Activated gamma-delta T cell (primary cell): Measurements from ENCODE around the gene SUGCT.

Experiments
- DNase-seq: peaks from one replicate; lab custom pipeline; 2025; lab: John Stamatoyannopoulos, UW

SUGCT gene

DNA sequence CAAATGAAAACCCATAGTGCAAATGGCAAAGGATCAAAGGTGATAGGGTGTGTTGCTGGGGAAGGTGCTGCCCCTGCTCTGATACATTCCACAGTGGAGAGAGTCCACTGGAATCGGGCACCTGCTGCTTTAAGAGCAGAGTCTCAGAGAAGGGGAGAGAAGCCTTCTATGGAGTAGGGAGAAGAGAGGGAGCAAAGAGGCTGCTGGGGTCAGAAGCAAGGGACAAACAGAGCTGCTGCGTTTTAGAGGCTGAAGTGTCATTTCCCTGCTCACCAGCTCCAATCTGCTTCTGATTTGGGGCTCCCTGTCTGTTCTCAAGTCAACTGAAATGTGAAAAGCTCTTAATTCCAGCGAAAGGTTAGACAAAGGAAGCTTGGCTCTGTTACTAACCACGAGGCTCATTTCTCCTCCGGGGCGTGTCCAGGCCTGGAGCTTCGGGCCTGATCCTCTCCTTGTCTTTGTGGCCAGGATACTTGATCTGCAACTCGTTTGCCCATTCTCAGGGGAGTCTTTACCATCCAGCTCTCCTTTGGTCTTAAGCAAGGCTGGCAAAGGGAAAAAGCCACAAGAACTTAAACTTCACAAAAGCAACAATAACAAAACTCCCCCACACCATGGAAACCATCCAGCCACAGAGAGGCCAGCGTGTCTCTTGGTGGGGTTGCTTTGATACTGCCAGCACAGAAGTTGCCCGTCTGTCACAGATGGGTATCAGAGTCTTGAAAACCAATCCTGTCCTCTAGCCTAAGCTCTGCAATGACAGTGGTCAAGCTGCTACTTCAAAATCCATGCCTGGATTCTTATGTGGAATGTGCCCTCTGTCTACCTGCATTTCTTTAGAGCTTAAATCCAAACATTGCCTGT, 692.6 kb downstream of the SUGCT start:
- no peak for DNase-seq

GRCh38 chr7:40828686-40829600, 694.1 kb downstream of the SUGCT start:
- no peak for DNase-seq

- no peak for DNase-seq
Observed at GRCh38 chr7:40833191-40833887, 698.5 kb downstream of the SUGCT start.

GRCh38 chr7:40833888-40834234, 699.1 kb downstream of the SUGCT start:
- no peak for DNase-seq

GRCh38 chr7:40836218-40836617, 701.4 kb downstream of the SUGCT start:
- DNase-seq, result no peak

- DNase-seq, result no peak
Observed at GRCh38 chr7:40839881-40840280, 705.1 kb downstream of the SUGCT start.

GRCh38 chr7:40840990-40841389, 706.2 kb downstream of the SUGCT start:
- no peak for DNase-seq

- no peak for DNase-seq
Observed at GRCh38 chr7:40842641-40843040, 707.8 kb downstream of the SUGCT start.

GRCh38 chr7:40843338-40843985, 708.7 kb downstream of the SUGCT start:
- no peak for DNase-seq

- DNase-seq, result no peak
Observed at GRCh38 chr7:40845943-40846342, 711.1 kb downstream of the SUGCT start.

DNA sequence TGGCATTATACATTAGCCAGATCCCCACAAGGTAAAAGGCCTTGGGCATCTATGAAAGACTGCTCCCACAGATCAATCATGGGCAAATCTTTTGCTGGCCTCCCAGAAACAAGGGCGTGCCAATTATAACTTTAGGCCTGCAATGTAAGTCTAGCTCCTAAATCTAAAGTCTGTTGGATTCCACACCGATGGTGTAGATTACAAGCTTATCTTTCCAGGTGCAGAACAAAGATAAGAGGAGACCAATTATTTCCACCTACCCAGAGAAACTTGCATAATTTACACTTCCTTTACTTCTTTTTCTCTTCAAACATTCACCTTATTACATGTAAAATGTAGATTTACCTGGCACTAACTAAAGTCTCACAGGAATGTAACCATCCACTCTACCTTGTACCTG, 713.1 kb downstream of the SUGCT start:
- DNase-seq, result no peak

- DNase-seq, result no peak
Observed at GRCh38 chr7:40848541-40849221, 713.9 kb downstream of the SUGCT start.

- DNase-seq, result no peak
Observed at GRCh38 chr7:40850017-40850416, 715.2 kb downstream of the SUGCT start.

DNA sequence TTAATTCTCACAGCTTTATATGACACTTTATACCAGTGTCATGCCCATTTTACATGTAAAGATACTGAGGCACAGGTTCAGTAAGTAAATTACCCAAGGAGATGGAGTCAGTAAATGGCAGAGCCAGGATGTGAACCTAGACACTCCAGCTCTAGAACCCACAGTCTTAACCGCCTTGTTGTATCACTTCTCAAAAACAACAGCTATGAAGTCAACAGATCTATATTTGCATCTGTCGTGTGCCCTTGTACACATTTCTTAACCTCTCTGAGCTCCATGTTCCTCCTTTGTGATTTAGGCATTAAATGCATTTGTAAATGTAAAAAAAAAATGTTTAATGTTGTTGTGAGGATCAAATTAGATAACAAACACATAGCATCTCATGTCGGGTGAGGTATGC, 716.2 kb downstream of the SUGCT start:
- DNase-seq, result no peak

DNA sequence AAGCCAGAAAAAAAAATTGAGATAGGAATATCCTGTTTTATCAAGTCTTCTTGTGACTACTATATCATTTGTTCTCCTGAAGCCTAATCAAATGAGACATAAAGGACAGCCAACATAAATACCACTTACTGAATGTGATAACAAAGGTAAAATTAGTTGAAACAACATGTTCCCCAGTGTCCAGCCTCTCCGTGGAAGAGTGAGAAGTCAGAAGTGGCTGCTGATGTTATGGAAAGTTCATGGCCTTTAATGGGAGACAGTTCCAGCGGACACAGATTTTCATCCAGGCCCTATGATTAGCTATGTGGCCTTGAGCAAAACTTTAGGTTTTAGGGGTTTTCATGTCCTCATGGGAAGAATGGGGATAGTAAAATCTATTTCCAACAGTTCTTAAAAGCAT, 724.3 kb downstream of the SUGCT start:
- DNase-seq, result no peak

DNA sequence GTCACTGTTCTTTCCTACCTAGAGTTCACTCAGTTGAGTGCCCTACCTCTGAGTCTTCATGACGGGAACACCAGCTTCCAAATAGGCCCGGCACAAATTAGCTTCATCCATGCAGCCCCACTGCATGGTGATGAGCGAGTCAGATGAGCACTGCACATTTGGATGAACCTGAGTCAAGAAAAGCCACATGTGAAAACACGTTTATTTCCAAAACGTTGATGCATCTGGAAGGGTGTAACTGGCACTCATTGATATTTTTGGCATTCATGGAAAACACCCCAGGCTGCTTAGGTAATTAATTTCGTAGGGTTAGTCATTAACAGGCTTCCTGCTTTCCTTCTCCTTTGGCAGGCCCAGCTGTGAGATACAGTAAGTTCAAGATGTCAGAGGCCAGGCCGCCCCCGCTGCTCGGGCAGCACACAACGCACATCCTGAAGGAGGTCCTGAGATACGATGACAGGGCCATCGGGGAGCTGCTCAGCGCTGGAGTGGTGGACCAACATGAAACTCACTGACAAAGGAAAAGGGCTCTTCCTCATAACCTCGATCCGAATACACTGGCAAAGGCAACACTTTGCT, 725.2 kb downstream of the SUGCT start:
- no peak for DNase-seq

DNA sequence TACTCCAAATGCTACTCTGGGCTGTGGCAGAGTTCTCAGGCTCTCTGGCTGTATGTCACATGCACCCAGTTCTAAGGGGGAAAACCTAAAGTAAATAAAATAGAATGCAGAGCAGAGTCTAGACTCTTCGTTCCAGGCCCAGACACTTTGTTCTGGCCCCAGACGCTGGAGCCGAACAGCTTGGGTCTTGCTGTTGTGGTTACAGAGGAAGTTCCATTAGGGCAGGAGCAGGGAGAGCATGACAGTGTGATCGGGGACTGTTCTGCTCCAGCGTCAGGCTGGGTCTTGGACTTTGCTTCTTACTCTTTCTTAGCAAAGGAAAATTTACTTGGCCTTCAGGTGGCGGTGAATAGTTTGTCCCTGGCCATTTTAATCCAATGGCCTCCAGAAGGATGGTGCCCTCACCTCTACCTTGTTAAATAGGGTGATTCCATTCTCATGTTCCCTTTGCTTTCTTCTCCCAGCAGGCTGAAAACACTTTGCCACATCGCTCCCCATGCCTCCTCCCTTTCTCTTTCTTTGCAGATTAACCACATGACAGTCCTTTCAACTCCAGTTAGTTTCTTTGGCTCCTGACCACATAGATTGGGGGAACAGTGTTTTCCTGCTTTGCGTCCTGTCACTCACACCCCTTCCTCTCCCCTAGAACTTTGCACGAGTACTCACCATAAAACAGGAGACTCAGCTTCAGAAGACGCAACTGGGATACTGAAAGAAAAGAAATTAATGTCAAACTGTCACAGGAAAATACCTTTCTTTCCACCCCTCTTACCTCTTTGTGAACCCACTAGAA, 730.8 kb downstream of the SUGCT start:
- no peak for DNase-seq

DNA sequence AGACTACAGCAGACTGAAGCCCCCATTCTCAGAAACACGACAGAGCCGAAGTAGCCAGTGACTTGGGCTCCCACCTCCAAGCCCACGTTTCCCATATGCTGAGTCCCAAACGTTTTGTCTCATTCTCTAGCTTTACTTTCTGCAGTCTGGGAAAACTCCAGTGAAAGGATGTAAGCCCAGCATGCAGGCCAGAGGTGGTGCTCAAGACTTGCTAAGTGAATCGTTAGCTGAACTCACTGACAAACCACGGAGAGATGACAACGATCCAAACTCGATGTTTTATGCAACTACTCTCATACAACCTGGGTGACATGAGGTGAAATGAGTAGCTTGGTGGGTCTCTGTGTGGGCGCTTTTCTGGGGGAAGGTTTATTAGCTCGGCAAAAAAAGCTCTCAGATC, 731.8 kb downstream of the SUGCT start:
- DNase-seq, result no peak

DNA sequence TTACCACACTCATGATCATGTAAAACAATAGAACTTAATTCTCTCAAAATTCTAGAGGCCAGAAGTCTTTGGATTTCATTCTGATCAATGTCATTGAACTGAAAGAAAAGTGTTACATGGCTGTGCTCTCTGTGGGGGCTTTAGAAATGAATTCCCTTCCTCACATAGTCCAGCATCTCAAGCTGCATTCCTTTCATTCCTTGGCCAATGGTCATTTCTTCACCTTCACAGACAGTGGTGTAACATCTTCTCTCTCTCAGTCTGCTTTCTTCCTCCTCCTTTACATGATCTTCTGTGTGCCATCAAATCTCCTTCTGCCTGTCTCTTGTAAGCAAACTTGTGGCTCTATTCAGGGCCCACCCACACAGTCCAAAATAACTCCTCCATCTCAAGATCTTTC, 735.3 kb downstream of the SUGCT start:
- DNase-seq, result no peak

- no peak for DNase-seq
Observed at GRCh38 chr7:40873248-40873647, 738.4 kb downstream of the SUGCT start.
